GM21381 (cell line): ENCODE measurements around the gene INTS1.

Source experiments
- ATAC-seq: cut with Tn5 transposase; IDR thresholded peaks from one replicate; pipeline ENCODE4 v1.9.1; 2021; ENCODE audit warnings: mild to moderate bottlenecking, moderate library complexity; ENCODE audit not compliant: unreplicated experiment

INTS1 gene

DNA sequence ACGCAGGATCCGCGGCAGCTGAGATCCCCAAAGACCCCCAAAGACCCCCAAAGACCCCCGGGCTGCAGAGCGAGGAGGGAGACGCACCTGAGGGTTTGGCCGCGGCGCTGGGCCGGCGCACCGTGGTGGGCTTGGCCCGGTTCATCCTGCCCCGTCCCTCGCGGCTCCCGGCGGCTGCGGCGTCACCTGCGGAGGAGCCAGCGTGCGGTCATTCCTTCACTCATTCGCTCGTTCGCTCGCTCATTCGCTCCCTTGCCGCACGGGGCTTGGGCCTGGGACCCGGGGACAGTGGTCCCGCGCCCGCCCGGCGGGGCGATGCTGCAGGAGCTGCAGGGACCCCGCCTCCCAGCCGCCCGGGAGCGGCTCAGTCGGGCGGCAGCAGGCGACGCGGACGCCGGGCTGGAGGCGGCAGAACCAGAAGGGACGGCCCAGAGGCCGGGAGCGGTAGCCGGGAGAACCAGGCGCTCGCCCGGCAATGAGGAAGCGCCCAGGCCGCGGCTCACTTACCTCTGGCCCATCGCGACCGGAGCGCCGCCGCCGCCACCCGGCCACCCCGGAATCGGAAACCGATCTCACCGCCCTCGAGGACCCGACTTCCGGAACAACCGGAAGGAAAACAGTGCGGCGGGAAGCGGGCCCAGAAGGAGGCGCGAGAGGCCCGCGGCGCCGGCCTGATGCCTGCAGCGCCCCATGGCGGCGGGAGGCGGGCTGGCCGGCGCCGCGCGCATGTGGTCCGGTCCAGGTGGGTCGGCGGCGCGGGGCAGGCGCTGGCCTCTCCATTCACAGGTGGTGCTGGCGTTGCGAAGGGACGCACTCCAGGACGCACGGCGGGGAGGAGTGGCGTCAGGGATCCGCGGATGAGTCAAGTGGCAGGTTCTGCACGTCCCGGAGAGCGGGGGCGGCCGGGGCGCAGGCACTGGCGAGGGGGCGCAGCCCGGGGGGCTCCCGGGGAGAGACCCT lies at the start of gene INTS1:
TSS of gene INTS1 (minus strand) at position 574 of the 960 bp plus-strand sequence. CDS start at position 145, 429 bp downstream.
- ATAC-seq: peak; percentile 88

DNA sequence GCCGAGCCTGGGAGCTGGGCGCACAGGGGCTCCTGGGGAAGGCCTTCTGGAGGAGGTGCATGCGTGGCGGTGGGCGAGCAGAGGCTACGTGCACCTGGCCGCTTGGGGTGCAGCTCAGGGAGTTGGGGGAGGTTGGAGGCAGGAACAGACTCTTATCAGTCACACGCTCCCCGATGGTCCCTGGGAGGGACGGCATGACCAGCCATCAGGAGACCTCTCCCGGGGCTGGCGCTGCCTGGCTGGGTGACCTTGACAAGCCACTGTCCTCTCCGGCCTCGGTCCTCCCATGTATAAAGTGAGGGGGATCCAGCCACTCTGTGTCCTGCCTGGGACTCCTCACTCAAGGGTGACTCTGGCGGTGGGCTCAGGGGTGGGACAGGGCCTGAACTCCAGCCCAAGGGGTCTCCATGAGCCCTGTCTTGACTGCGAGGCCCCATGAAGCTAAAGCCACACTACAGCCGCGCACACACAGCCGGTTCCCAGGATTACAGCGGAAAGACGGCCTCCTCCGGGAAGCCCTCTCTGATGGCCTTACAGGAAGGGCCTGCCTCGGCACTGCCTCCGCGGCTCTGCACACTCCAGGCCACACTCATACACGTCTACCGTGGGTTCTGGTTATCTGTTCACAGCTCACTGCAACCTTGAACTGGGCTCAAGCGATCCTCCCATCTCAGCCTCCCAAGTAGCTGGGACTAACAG lies 49.5 kb upstream of the INTS1 start:
- no peak for ATAC-seq

- no peak for ATAC-seq
Measured at GRCh38 chr7:1552200-1552599, 48.0 kb upstream of the INTS1 start.

DNA sequence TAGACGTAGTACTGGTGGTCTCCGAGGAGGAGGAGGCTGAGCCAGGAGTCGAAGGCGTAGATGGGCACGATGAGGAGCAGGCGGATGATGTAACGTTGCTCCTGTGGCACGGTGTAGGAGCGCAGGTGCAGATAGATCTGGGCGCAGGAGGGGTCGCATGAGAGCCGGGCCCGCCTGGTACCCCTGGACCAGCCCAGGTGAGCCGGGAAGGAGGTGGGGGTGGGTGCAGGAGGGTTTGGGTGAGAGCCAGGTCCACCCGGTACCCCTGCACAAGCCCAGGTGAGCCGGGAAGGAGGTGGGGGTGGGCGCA lies 46.6 kb upstream of the INTS1 start:
- no peak for ATAC-seq

DNA sequence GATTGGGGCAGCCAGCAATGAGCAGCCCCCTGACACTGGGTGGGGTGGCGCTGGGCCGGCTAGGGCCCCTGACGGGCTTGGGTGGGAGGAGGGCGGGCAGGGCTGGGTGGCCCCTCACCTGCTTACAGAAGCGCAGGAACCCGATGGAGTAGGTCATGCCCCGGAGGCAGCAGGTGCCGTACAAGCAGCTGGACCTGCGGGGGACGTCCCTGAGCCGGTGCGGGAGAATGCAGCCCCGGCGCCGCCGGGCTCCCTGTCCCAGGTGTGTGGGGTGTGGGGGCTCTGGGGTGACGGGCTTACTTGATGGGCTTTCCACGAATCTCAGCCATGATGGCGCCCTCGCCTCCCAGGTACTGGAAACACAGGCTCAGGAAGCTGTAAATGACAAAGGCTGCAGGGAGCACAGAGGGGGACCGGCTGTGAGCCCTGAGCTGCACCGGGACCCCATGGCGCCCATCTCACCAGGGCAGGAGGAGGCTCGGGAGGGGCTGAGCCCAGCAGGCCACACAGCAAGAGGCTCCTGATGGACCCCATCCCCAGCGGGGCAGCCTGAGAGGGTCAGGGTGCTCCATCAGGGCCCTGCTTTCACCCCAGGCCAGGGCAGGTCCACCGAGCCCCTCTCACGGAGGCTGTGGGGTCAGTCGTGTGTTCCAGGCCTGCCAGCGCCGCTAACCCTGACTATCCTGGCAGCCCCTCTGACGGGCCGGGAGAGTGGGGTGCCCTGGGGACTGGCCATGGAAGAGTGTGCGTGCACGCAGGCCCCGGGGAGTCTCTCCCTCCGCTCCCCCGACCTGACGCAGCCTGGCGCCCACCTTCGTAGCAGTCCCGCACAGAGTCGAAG lies 46.0 kb upstream of the INTS1 start:
- ATAC-seq: no peak

DNA sequence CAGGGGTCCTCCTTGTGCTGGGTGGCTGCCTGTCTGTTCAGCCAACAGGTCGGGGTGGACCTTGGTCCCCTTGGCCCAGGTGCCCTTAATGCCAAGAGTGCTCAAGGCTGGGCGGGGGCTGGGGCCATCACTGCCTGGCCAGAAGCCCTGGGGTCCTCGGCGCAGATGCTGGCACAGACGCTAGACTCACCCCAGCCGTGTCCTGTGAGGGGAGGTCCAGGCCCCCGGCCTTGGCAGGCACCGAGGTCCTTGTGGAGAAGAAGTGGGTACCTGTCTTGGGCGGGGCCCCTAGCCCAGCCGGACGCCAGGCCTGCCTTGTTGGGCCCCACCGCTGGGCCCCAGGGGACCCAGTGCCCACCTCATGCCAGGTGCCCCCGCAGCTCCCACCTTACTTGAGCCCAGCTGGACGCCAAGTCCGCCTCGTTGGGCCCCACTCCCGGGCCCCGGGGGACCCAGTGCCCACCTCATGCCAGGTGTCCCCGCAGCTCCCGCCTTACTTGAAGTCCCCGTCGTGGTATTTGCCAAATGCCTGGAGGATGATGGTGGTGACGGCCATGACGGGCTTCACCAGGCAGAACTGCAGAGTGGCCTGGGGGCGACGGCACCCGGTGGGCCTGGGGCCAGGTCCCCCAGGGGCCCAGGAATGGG lies 45.3 kb upstream of the INTS1 start:
- no peak for ATAC-seq

DNA sequence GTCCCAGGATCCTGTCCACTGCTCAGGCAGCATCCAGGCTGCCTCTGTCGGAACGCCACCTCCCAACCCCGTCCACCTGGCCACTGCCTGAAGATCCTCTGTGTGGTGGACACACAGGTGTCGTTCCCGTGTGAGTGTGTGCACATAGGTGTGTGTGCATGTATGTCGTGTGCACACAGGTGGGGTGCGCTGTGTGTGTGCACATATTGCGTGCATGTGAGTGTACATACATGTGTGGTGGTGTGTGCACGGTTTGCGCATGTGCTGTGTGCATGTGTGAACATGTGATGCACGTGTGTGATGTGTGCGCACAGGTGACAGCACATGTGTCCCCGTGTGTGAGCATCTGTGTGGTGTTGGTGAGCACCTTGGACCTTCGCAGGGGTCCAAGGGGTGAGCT lies 44.8 kb upstream of the INTS1 start:
- ATAC-seq: no peak

DNA sequence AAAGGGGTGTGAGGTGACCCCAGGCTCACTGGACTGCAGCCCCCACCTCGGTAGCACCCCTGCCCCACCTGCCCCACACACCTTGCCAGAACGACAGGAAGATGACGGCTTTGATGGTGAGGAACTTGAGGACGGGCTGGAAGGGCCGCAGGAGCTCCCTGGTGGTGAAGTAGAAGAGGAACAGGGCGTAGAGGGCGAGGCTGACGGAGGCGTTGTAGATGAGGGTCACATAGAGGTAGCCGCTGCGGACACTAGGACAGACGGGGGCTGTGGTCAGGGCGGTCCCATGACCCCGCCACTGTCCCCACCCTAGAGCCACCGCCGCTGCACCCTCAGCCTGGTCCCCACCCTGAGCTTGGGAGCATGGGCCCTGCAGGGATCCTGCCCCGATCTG lies 44.2 kb upstream of the INTS1 start:
- ATAC-seq: no peak

GRCh38 chr7:1547777-1548437 lies 43.7 kb upstream of the INTS1 start:
- ATAC-seq: no peak

DNA sequence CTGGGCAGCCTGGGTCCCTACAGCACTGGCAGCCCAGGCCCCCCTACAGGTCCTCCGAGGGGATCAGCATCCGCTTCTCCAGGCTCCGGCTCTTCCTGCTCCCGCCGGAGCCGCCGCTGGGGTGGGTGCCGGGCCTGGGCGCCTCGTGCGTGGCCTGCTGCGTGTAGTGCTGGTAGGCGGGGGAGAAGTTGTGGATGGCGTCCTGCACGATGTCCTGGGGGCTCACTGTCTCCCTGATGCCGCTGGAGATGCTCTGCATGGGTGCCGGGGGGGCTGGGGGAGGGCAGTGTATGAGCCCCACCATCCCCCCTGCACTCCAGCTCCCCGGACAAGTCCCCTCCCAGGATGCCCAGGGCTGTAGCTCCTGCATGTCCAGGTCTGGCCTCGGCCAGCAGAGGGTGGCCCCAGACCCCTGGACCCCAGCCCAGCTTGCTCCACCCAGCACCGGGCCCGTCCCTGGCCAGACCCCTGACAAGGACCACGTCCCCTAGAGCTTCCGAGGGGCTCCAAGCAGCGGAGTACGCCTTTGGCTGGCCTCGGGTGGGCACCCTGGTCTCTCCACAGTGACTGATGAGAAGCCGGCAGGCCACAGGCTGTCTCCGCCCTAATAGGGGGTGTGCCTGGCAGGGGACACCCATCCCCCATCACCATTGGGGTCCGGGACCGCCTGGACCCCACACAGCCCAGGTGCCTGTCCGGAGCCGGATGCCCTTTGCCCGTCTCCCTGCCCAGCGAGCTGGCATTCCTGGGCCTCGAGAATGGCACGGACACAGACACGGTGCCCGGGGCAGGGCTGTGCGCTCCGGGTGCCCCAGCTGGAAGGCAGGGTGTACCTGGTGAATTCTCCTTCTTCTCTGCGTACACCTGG lies 43.0 kb upstream of the INTS1 start:
- no peak for ATAC-seq

GRCh38 chr7:1546274-1546908 lies 42.2 kb upstream of the INTS1 start:
- no peak for ATAC-seq

DNA sequence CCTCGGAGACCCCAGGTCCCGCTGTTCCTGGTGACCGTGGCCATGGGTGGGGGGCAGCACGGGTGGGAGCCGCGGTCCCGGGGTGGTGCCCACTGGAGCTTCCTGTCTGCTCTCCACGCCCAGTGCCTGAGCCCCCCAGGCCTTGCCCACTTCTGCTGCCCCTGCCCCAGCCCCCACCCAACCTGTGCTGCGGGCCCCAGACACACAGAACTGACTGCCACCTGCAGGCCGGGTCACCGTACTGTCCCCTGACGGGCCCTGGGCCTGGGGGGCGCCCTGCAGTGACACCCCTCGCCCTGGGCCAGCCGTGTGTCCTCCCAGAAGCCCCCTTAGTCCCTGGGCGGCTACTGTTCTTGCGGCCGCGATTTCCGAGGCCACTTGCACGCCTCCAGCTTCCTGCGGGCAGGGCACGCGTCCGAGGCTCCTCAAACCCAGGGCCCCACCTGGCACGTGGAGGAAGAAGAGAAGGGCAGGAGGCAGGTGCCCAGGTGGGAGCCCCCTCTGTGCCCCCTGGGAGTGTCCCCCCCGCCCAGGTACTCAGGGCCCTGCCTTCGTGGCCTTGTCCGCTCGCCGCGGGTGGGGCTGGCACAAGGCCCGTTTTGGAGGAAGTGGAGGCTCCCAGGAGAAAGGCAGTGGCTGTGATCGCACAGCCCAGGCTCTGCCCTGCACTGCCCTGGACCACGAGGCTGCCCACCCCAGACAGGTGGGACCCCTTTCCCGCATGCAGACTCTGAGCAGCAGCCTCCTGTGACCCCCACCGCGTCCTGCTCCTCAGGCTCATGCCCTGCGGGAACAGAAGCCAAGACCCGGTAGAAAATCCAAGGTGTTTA lies 41.4 kb upstream of the INTS1 start:
- ATAC-seq: no peak

DNA sequence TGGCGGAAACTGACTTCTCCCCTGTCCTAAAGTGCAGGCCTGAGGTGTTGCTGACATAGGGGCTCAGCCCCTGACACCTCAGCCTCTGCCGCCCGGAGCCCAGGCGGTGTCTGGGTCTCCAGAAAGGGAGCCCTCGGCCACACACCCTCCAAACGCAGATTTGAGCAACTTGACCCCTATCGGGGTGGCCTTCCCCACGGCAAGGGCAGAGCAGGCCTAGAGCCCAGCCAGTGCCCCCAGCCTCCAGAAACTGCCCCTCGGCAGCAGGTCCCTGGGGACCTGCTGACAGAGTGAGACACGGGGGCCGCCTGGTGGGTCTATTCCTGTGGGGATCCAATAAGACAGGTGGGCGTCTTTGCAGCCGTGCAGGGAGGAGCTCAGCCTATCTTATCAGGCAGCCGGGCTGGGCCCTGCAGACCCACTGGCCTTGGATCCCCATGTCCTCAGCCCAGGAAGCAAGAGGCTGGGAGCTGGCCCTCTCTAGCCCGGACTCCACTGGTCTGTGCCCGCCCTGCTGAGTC lies 40.8 kb upstream of the INTS1 start:
- no peak for ATAC-seq

DNA sequence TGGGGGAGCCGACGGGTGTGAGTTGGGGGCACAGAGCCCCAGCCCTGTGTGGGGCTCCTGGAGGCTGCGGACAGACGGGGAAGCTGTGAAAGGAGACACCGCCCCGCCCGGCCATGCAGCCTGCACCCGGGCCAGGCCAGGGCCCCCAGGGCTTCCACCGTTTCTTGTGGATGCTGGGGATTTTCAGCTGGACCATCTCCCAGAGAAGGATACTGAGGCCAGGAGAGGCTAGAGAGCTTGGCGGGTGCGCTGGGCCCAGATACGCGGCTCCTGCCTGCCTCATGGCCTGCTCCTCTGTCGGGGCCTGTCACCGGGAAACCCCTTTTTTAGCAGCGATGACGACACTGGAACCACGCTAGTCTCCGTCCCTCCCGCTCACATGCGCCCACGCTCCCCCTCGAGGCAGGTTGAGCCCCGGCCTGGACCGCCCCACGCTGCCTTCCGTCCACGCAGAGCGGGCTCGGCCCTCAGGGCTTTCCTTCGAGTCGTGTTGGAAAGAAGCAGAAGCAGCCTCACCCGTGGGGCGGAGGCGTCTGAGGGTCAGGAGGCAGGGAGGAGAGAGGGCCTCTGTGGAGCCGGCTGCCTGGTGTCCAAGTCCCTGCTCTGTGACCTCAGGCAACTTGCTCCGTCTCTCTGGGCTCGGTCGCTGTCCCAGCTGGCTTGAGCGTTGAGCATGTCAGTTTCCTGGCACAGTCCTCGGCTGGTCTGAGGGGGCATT lies 40.1 kb upstream of the INTS1 start:
- no peak for ATAC-seq

DNA sequence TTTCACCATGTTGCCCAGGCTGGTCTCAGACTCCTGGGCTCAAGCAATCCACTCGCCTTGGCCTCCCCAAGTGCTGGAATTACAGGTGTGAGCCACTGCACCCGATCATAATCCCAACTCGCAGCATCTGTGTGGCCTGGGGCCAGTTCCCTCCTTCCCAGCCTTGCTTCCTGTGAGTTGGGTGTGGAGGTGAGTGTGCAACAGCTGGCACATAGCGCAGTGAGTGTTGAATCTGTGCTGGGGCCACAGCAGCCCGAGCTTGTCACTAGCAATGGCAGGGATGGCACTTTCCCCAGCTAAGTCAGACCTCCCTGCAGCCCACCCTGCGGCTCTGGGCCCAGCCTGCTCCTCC lies 39.6 kb upstream of the INTS1 start:
- no peak for ATAC-seq

GRCh38 chr7:1542841-1543747 lies 38.9 kb upstream of the INTS1 start:
- no peak for ATAC-seq
